ENCODE results near the gene TSPOAP1. TPM values are rescaled to one million over a fixed set of nuclear protein-coding genes. Genes with fewer than 3 reads are reported as not detected.

The TSPOAP1 gene
- total RNA-seq, 1 donor from 2014 or later: 22.3 TPM

GRCh38 chr17:58356231-58356630 lies 27.6 kb upstream of the TSPOAP1 start:
- intact Hi-C loops (cut with micrococcal nuclease): no loop called here
- peaks cover 21% of the 10 kb centered on the region for H3K4me1 Mint-ChIP-seq (ENCODE audit: low read depth)
- no peak overlapping the region for H3K4me3 Mint-ChIP-seq (ENCODE audit: low read depth)
- H3K27ac Mint-ChIP-seq: peak overlapping the region; percentile 56
- DNase-seq (ENCODE audit: low spot score): no peak
- H3K9me3 Mint-ChIP-seq: no peaks in the 10 kb centered on the region
- H3K27me3 Mint-ChIP-seq (ENCODE audit: low read depth): no peaks in the 10 kb centered on the region
- peaks cover 38% of the 10 kb centered on the region for H3K36me3 Mint-ChIP-seq (ENCODE audit: low read depth)

GRCh38 chr17:58354541-58355216 lies 26.1 kb upstream of the TSPOAP1 start:
- H3K4me1 Mint-ChIP-seq (ENCODE audit: low read depth): peaks cover 27% of the 10 kb centered on the region
- no peak overlapping the region for H3K4me3 Mint-ChIP-seq (ENCODE audit: low read depth)
- no peak for DNase-seq (ENCODE audit: low spot score)
- H3K27ac Mint-ChIP-seq: peak overlapping the region; percentile 29
- no peaks in the 10 kb centered on the region for H3K9me3 Mint-ChIP-seq
- no peaks in the 10 kb centered on the region for H3K27me3 Mint-ChIP-seq (ENCODE audit: low read depth)
- peaks cover 47% of the 10 kb centered on the region for H3K36me3 Mint-ChIP-seq (ENCODE audit: low read depth)
- intact Hi-C loops (cut with micrococcal nuclease): no loop called here

- intact Hi-C loops (cut with micrococcal nuclease): loop anchor here (2.0 kb wide), 1 partner anchor 29 kb away; no protein-coding TSS in a partner anchor
- Mint-ChIP-seq H3K9me3 (no peaks in the 10 kb centered on the region), H3K4me1 (ENCODE audit: low read depth) (peaks cover 38% of the 10 kb centered on the region)
Observed at GRCh38 chr17:58353389-58353825, 24.8 kb upstream of the TSPOAP1 start.

GRCh38 chr17:58352596-58353388 lies 24.2 kb upstream of the TSPOAP1 start:
- H3K4me1 Mint-ChIP-seq (ENCODE audit: low read depth): peaks cover 43% of the 10 kb centered on the region
- H3K27me3 Mint-ChIP-seq (ENCODE audit: low read depth): no peaks in the 10 kb centered on the region
- intact Hi-C loops (cut with micrococcal nuclease): loop anchor here (1.0 to 2.0 kb wide), 3 partner anchors 23 to 65 kb away; partner anchors contain the start of gene RNF43
- H3K9me3 Mint-ChIP-seq: no peaks in the 10 kb centered on the region
- peak overlapping the region; percentile 100 for H3K4me3 Mint-ChIP-seq (ENCODE audit: low read depth)
- DNase-seq (ENCODE audit: low spot score): no peak
- peak overlapping the region; percentile 90 for H3K27ac Mint-ChIP-seq
- peaks cover 66% of the 10 kb centered on the region for H3K36me3 Mint-ChIP-seq (ENCODE audit: low read depth)

More at GRCh38 chr17:58353389-58353825, 24.8 kb upstream of the TSPOAP1 start:
- peak overlapping the region; percentile 90 for H3K27ac Mint-ChIP-seq
- peaks cover 60% of the 10 kb centered on the region for H3K36me3 Mint-ChIP-seq (ENCODE audit: low read depth)
- H3K4me3 Mint-ChIP-seq (ENCODE audit: low read depth): peak overlapping the region; percentile 100
- DNase-seq (ENCODE audit: low spot score): no peak
- no peaks in the 10 kb centered on the region for H3K27me3 Mint-ChIP-seq (ENCODE audit: low read depth)

GRCh38 chr17:58351831-58352595 lies 23.4 kb upstream of the TSPOAP1 start, which contains the start of gene SUPT4H1:
Gene SUPT4H1 (minus strand): TSS chr17:58352201. CDS start chr17:58352135, 66 bp downstream.
- peaks cover 51% of the 10 kb centered on the region for H3K4me1 Mint-ChIP-seq (ENCODE audit: low read depth)
- intact Hi-C loops (cut with micrococcal nuclease): loop anchor here (1.0 to 2.0 kb wide), 3 partner anchors 23 to 65 kb away; partner anchors contain the start of gene RNF43
- H3K36me3 Mint-ChIP-seq (ENCODE audit: low read depth): peaks cover 74% of the 10 kb centered on the region
- peak within 1 kb of the TSS; percentile 98 for H3K27ac Mint-ChIP-seq
- peak within 1 kb of the TSS; percentile 100 for H3K4me3 Mint-ChIP-seq (ENCODE audit: low read depth)
- H3K27me3 Mint-ChIP-seq (ENCODE audit: low read depth): no peaks in the 10 kb centered on the region
- peak; percentile 90 for DNase-seq (ENCODE audit: low spot score)
- H3K9me3 Mint-ChIP-seq: no peaks in the 10 kb centered on the region

- Mint-ChIP-seq H3K4me3 (ENCODE audit: low read depth) (peak overlapping the region; percentile 100), H3K9me3 (no peaks in the 10 kb centered on the region), H3K36me3 (ENCODE audit: low read depth) (peaks cover 77% of the 10 kb centered on the region), H3K27ac (peak overlapping the region; percentile 98), H3K27me3 (ENCODE audit: low read depth) (no peaks in the 10 kb centered on the region), H3K4me1 (ENCODE audit: low read depth) (peaks cover 55% of the 10 kb centered on the region)
- no peak for DNase-seq (ENCODE audit: low spot score)
- intact Hi-C loops (cut with micrococcal nuclease): no loop called here
Observed at GRCh38 chr17:58351182-58351581, 22.6 kb upstream of the TSPOAP1 start.

- no peak for DNase-seq (ENCODE audit: low spot score)
Observed at GRCh38 chr17:58348038-58348437, 19.4 kb upstream of the TSPOAP1 start.

GRCh38 chr17:58345500-58345899 lies 16.9 kb upstream of the TSPOAP1 start:
- intact Hi-C loops (cut with micrococcal nuclease): no loop called here
- Mint-ChIP-seq H3K4me1 (ENCODE audit: low read depth) (peaks cover 67% of the 10 kb centered on the region), H3K27ac (peak overlapping the region; percentile 99), H3K9me3 (no peaks in the 10 kb centered on the region), H3K36me3 (ENCODE audit: low read depth) (peaks cover 90% of the 10 kb centered on the region), H3K27me3 (ENCODE audit: low read depth) (no peaks in the 10 kb centered on the region), H3K4me3 (ENCODE audit: low read depth) (peak overlapping the region; percentile 99)
- no peak for DNase-seq (ENCODE audit: low spot score)

More at GRCh38 chr17:58348038-58348437, 19.4 kb upstream of the TSPOAP1 start:
- H3K36me3 Mint-ChIP-seq (ENCODE audit: low read depth): peaks cover 87% of the 10 kb centered on the region
- H3K4me1 Mint-ChIP-seq (ENCODE audit: low read depth): peaks cover 71% of the 10 kb centered on the region
- no peaks in the 10 kb centered on the region for H3K27me3 Mint-ChIP-seq (ENCODE audit: low read depth)
- peak overlapping the region; percentile 38 for H3K27ac Mint-ChIP-seq
- no peaks in the 10 kb centered on the region for H3K9me3 Mint-ChIP-seq
- intact Hi-C loops (cut with micrococcal nuclease): no loop called here
- H3K4me3 Mint-ChIP-seq (ENCODE audit: low read depth): peak overlapping the region; percentile 19

GRCh38 chr17:58344791-58345157 lies 16.2 kb upstream of the TSPOAP1 start:
- Mint-ChIP-seq H3K27me3 (ENCODE audit: low read depth) (no peaks in the 10 kb centered on the region), H3K9me3 (no peaks in the 10 kb centered on the region), H3K27ac (peak overlapping the region; percentile 99), H3K36me3 (ENCODE audit: low read depth) (peaks cover 94% of the 10 kb centered on the region), H3K4me1 (ENCODE audit: low read depth) (peaks cover 72% of the 10 kb centered on the region), H3K4me3 (ENCODE audit: low read depth) (peak overlapping the region; percentile 99)
- intact Hi-C loops (cut with micrococcal nuclease): loop anchor here (1.0 kb wide), 2 partner anchors 8 to 15 kb away; no protein-coding TSS in a partner anchor
- peak; percentile 55 for DNase-seq (ENCODE audit: low spot score)

- Mint-ChIP-seq H3K27ac (peak overlapping the region; percentile 99), H3K27me3 (ENCODE audit: low read depth) (no peaks in the 10 kb centered on the region), H3K4me1 (ENCODE audit: low read depth) (peaks cover 66% of the 10 kb centered on the region), H3K4me3 (ENCODE audit: low read depth) (peak overlapping the region; percentile 99), H3K36me3 (ENCODE audit: low read depth) (peaks cover 94% of the 10 kb centered on the region), H3K9me3 (no peaks in the 10 kb centered on the region)
- intact Hi-C loops (cut with micrococcal nuclease): loop anchor here (1.0 kb wide), 2 partner anchors 8 to 15 kb away; no protein-coding TSS in a partner anchor
- peak; percentile 91 for DNase-seq (ENCODE audit: low spot score)
Observed at GRCh38 chr17:58344047-58344790, 15.6 kb upstream of the TSPOAP1 start.

- peaks cover 88% of the 10 kb centered on the region for H3K36me3 Mint-ChIP-seq (ENCODE audit: low read depth)
- intact Hi-C loops (cut with micrococcal nuclease): no loop called here
- H3K4me1 Mint-ChIP-seq (ENCODE audit: low read depth): peaks cover 57% of the 10 kb centered on the region
- no peaks in the 10 kb centered on the region for H3K27me3 Mint-ChIP-seq (ENCODE audit: low read depth)
- no peak for DNase-seq (ENCODE audit: low spot score)
- H3K9me3 Mint-ChIP-seq: no peaks in the 10 kb centered on the region
- peak overlapping the region; percentile 99 for H3K4me3 Mint-ChIP-seq (ENCODE audit: low read depth)
- peak overlapping the region; percentile 99 for H3K27ac Mint-ChIP-seq
Observed at GRCh38 chr17:58343131-58343530, 14.5 kb upstream of the TSPOAP1 start.
